Fibroblast of mammary gland (primary cell): ENCODE data around the gene SPATS2.

ENCODE experiments used
- DNase-seq: peaks from one replicate; pipeline ENCODE4 v3.0.0-alpha.2; 2010; ENCODE audit warnings: low read depth
- H3K4me3 ChIP-seq: 2 replicates; pipeline ENCODE4 v1.5.1; 2011; ENCODE audit warnings: low read depth, mild to moderate bottlenecking, low read length, moderate library complexity; ENCODE audit not compliant: control insufficient read depth
- TF ChIP-seq, protein P1 (sequence below): conservative IDR thresholded peaks from 2 replicates; pipeline ENCODE4 v1.5.1; 2011; ENCODE audit warnings: low read depth, low read length, inconsistent platforms; ENCODE audit not compliant: control insufficient read depth, insufficient read depth

The SPATS2 gene

DNA sequence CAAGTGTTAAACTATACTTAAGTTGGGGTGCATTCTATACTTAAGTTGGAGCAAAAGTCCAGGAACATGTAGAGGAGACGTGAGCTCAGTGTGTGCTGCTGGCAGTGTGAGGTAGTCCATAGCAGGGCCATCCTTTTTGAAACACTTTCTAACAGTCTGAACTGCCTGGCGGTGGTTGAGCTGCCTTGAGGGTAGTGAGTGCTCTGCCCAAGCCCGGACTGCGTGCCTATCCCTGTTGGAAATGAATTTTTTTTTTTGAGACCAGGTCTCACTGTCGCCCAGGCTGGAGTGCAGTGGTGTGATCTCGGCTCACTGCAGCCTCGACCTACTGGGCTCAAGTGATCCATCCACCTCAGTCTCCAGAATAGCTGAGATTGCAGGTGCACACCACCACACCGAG is 185.6 kb downstream of the SPATS2 start:
- TF ChIP-seq, protein P1, sequence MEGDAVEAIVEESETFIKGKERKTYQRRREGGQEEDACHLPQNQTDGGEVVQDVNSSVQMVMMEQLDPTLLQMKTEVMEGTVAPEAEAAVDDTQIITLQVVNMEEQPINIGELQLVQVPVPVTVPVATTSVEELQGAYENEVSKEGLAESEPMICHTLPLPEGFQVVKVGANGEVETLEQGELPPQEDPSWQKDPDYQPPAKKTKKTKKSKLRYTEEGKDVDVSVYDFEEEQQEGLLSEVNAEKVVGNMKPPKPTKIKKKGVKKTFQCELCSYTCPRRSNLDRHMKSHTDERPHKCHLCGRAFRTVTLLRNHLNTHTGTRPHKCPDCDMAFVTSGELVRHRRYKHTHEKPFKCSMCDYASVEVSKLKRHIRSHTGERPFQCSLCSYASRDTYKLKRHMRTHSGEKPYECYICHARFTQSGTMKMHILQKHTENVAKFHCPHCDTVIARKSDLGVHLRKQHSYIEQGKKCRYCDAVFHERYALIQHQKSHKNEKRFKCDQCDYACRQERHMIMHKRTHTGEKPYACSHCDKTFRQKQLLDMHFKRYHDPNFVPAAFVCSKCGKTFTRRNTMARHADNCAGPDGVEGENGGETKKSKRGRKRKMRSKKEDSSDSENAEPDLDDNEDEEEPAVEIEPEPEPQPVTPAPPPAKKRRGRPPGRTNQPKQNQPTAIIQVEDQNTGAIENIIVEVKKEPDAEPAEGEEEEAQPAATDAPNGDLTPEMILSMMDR: no peak
- H3K4me3 ChIP-seq: no peak overlapping the region
- no peak for DNase-seq

DNA sequence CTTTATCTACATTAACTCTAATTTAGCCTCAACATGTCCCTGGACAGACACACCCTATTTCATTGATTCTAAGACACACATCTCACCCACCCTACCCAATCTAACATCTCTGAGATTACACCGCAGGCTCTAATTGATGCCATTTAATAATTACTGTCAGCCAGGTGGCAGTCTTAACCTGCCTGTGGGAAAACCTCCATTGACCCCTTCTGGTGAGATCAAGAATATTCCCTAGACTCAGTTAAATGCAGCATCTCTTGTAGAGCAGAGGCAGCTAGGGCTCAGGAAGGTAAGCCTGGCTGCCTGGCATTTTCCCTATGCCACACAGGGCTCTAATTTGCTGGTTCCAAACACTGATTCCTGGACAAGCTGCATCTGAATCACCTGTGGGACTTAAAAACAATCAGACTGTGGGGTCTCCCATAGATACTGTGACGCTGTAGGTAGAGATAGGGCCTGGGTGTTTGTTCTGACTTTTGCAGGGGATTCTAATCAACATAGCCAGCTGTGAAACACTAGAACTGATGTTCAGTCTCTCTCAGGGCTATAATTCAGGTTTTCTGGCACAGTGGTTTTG is 186.3 kb downstream of the SPATS2 start:
- H3K4me3 ChIP-seq: no peak overlapping the region
- TF ChIP-seq, protein P1: peak; percentile 35
- peak; percentile 16 for DNase-seq

DNA sequence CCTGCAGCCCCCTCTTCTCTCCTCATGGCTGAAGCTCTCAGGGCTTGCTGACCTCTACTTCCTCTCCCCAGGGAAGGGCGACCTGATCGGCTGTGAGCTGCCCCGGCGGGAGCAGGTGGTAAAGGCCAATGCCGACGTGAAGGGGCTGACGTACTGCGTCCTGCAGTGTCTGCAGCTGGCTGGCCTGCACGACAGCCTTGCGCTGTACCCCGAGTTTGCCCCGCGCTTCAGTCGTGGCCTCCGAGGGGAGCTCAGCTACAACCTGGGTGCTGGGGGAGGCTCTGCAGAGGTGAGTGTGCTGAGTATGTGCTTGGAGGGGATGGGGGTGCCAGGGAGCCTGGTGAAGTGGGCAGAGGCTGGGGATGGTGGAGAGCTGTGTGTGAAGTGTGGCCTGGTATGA is 187.0 kb downstream of the SPATS2 start:
- DNase-seq: no peak
- TF ChIP-seq, protein P1: no peak
- no peak overlapping the region for H3K4me3 ChIP-seq

DNA sequence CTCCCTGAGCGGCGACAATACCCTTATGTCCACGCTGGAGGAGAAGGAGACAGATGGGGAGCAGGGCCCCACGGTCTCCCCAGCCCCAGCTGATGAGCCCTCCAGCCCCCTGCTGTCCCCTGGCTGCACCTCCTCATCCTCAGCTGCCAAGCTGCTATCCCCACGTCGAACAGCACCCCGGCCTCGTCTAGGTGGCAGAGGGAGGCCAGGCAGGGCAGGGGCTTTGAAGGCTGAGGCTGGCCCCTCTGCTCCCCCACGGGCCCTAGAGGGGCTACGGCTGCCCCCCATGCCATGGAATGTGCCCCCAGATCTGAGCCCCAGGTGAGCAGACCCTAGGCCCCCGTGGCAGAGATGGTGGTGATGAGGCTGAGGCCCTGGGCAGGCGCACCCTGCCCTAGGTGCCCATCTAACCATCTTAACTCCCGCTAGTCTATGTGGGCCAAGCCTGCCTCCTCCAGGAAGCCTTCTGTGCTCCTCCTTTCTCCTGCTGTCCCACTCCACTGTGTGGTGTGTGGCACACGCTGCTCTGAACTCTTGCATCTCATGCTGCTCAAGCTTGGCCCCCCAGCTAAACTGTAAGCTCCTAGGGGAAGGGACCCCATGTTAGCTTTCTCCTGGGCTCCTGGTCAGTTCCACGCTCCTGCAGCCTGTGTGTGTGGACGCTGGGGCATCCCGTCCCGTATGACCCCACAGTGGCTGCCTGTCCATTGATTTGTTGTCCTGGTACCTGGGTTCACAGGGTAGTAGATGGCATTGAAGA is 188.5 kb downstream of the SPATS2 start:
- DNase-seq: no peak
- H3K4me3 ChIP-seq: no peak overlapping the region
- TF ChIP-seq, protein P1: no peak

DNA sequence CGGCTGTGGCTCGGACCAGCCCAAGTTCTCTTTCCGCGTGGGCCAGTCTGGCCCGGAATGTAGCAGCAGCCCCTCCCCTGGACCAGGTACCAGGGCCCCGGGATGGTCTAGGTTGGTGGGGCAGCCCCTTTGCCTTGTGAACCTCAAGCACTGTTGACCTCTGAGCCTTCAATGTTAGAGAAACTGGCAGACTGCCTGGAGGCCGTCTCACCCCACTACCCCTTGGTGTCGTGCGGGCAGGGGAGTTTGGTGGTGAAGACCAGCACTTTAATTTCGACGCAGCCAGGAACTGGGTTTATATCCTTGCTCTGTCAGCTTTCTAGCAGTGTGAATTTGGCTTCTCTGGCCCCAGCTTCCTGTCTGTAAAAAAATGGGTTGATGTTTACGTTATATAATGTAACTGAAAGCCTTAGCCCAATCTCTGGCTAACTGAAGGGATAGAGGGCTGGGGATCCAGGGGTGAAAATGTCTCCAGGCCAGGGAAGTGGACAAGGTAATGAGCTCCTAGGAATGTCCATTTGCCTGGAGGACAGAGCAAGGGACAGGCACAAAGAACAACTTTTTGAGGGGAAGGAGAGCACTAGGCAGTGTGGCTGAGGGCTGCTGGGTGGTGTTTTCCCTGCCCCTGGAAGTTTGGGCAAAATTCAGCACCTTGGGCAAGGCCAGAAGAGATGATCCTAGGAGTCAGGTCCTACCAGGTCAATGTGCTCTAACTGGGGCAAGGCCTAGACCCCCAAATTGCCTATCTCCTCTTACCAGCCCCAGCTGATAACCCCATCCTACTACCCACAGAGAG is 189.3 kb downstream of the SPATS2 start:
- no peak for DNase-seq
- no peak overlapping the region for H3K4me3 ChIP-seq
- TF ChIP-seq, protein P1: no peak

DNA sequence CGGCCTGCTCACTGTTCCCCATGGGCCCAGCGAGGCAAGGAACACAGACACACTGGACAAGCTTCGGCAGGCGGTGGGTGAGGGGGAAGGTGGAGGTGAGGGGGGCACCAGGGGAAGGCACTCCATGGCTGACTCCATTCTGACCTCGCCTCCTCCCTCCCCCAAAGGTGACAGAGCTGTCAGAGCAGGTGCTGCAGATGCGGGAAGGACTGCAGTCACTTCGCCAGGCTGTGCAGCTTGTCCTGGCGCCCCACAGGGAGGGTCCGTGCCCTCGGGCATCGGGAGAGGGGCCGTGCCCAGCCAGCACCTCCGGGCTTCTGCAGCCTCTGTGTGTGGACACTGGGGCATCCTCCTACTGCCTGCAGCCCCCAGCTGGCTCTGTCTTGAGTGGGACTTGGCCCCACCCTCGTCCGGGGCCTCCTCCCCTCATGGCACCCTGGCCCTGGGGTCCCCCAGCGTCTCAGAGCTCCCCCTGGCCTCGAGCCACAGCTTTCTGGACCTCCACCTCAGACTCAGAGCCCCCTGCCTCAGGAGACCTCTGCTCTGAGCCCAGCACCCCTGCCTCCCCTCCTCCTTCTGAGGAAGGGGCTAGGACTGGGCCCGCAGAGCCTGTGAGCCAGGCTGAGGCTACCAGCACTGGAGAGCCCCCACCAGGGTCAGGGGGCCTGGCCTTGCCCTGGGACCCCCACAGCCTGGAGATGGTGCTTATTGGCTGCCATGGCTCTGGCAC is 190.1 kb downstream of the SPATS2 start:
- no peak overlapping the region for H3K4me3 ChIP-seq
- TF ChIP-seq, protein P1: no peak
- DNase-seq: no peak
